ENCODE measurements around the gene DTNBP1.

GRCh38 chr6:15557174-15557573 is 105.7 kb downstream of the DTNBP1 start:
- no peak for TF ChIP-seq SUZ12 (IDR thresholded peaks at IDR 0.05; ENCODE audit: low read length)
- TF ChIP-seq GABPA (IDR thresholded peaks at IDR 0.05; ENCODE audit: borderline replicate concordance, insufficient read depth, low read length), result no peak
- TF ChIP-seq TBP (IDR thresholded peaks at IDR 0.05; ENCODE audit: low read depth, low read length), result no peak
- TF ChIP-seq CTCF (IDR thresholded peaks at IDR 0.05; ENCODE audit: control extremely low read depth in 1 of 3, insufficient read depth in 1 of 3, low read depth in 1 of 3, low read length in 3 of 3), result no peak
- TF ChIP-seq POLR2A (IDR thresholded peaks at IDR 0.05; ENCODE audit: control extremely low read depth in 1 of 2, low read depth in 2 of 2, low read length in 2 of 2), result no peak
- no peak for TF ChIP-seq E2F6 (IDR thresholded peaks at IDR 0.05)
- TF ChIP-seq POU5F1 (IDR thresholded peaks at IDR 0.05; ENCODE audit: low read depth, low read length), result no peak
- no peak for TF ChIP-seq KDM1A (IDR thresholded peaks at IDR 0.05; ENCODE audit: borderline replicate concordance, low read length)
- TF ChIP-seq MAFK (IDR thresholded peaks at IDR 0.05; ENCODE audit: low read depth, low read length), result no peak
- no peak for TF ChIP-seq RAD21 (IDR thresholded peaks at IDR 0.05 in 1 of 2, conservative IDR thresholded peaks at IDR 0.05 in 1 of 2; ENCODE audit: low read depth in 2 of 2, low read length in 2 of 2)
- TF ChIP-seq RFX5 (IDR thresholded peaks at IDR 0.05; ENCODE audit: borderline replicate concordance, low read depth, low read length), result no peak
- no peak for TF ChIP-seq NRF1 (IDR thresholded peaks at IDR 0.05; ENCODE audit: low read depth, low read length)
- TF ChIP-seq SRF (IDR thresholded peaks at IDR 0.05; ENCODE audit: low read depth, low read length), result no peak
